Stimulated activated CD4-positive, alpha-beta T cell treated with anti-CD3 and anti-CD28 coated beads, Interleukin-1b, Interleukin-23, amount 100 ng/mL, for 48 hours (primary cell): Measurements from ENCODE around the gene GMCL2.

ENCODE experiments used
- DNase-seq: peaks from one replicate; pipeline ENCODE4 v3.0.0-alpha.2; 2020

GMCL2 gene

DNA sequence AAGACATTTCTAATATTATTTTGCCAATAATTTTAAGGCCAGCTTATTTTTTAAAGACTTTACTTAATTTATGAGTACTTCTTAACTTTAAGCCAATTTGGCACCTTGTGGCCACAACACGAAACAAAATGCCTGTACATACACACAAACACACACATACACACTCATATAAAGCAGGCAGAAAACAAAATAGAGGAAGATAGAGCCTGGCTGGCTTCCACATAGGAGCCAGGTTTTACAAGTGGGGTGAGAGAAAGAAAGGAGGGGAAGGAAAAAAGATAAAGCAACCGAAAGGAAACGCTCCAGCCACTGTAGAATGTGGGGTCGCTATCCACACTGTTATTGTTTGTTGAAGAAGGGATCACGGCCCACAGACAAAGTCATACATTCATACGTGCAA lies 10.4 kb downstream of the GMCL2 start:
- DNase-seq, result no peak

DNA sequence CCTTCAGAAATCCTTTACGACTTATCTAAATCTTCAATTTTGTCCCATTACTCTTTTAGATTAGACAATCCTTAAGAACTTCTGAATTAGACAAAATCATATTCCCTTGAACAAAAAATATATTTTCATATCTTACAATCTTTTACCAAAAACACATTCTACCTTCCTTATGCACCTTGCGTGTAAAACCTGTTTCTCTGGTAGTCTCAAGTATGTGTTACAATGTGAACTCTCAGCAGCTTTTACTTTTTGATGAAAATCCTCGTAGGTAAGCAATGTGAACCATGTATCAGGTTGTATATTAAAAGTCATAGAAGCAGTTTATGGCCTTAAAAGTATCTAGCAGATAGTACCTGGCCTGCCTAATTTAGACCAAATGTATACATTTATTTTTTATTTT lies 12.7 kb downstream of the GMCL2 start:
- DNase-seq, result no peak

DNA sequence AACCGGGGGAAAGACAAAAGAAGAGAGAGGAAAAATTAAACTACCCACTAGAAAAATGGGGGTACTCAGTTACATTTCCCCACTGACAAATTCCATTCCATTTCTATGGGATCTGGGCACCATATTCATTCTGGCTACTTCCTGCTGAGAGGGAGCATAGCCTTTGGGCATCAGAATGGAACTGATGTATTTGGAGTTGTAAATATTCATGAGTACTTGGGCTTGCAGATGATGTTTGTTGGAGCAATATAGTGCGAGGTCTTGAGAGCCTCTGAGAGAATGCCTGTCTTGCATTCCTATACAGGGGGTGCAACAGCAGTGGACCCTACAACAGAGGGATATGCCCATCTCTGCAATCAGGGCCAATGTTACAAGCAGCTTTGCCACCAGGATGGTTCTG lies 16.7 kb downstream of the GMCL2 start:
- DNase-seq, result no peak

DNA sequence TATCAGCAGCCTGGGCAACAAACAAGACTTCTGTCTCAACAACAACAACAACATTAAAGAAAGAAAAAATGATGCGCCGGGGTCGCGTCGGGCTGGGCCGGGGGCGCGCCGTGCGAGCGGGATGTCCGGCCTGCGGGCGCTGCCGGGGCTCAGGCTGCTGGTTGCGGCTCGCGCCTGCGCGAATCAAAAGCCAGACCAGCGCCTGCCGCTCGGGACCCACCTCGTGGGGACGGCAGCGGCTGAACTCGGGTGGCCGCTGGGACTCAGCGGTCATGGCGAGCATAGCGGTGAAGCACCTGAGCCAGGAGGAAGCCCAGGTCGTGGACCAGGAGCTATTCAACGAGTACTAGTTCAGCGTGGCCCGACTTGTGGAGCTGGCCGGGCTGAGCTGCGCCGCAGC lies 21.6 kb downstream of the GMCL2 start:
- DNase-seq, result no peak

DNA sequence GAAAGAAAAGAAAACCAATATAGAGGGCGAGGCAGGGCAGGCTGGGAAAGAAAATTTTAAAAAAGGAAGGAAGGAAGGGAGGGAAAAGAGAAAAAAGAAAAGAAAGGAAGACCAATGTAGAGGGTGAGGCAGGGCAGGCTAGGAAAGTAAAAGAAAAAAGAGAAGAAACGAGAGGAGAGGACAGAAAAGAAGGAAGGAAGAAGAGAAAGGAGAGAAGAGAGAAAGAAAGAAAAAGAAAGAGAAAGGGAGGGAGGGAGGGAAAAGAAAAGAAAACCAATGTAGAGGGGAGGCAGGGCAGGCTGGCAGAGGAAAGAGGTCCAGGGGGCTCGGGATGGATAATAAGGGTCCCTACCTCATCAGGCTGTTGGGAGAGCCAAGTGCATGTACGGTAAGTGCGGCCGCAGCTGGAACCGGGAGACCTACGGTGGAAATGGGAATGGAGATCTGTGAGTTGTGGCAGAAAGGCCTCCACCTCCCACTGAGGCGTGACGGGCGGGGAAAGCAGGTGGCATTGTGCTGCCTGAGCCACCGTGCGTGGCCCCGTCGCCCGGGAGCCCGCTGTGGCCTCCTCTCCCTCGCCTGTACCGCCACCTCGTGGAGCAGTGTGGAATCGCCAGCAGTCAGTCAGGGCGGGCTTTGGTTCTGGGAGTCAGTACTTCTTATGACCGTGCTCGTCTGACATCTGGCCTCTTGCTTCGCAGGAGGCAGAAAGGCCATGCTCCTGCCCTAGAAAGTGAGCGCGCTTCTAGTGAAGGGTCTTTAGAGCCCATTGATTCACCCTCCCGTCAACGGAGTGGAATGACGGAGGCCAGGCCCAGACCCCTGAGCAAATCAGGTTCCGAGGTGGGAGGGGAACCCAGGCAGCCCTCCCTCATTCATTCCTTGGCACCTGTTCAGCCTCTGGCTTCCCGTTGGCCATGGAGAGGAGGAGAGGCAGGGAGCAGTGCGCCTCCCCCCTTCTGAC lies 23.1 kb downstream of the GMCL2 start:
- peak; percentile 91 for DNase-seq

DNA sequence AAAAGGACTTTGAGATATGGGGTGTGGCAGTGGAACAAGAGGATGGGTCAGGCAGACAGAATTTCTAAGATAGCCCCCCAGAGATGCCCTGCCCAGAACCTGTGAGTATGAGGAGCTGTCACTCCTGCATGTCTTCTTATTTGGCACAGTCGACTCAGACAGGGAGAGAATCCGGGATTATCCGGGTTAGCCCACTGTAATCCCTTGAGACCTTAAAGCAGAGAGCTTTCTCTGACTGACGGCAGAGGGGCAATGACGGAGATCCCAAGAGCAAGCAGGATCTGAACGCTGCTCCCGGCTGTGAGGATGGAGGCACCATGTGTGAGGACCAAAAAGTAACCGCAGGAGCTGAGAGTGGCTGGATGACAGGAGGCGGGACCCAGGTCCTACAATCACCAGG lies 24.7 kb downstream of the GMCL2 start:
- no peak for DNase-seq

DNA sequence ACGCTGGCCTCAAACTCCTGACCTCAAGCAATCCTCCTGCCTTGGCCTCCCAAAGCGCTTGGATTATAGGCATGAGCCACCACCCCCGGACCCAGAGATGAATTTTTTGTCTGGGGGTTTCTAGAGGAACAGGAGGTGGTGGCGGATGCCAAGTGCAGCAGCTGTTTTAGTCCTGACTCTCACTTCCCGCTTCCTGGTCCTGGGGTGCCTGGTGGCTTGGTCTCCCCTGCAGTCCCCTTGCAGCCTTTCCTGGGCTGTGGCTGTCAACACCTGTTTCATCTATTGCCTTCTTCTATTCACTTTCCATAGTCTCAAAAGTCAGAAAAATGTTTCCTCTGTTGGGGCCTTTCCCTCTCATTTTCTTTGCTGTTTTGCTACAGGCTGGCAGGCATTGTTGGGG lies 27.0 kb downstream of the GMCL2 start:
- no peak for DNase-seq

DNA sequence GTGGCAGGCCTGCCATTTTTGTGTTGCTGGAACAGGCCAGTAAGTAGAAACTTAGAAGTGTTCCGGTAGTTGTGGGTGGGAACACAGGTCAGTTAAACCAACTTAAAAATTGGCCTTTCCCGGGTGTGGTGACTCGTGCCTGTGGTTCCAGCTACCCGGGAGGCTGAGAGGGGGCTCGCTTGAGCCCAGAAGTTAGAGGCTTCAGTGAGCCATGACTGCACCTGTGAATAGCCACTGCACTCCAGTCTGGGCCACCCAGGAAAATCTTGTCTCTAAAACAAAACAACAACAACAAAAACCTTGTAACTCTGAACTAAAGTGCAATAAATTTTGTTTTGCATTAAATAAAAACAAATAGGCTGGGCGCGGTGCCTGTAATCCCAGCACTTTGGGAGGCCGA lies 32.1 kb downstream of the GMCL2 start:
- no peak for DNase-seq

DNA sequence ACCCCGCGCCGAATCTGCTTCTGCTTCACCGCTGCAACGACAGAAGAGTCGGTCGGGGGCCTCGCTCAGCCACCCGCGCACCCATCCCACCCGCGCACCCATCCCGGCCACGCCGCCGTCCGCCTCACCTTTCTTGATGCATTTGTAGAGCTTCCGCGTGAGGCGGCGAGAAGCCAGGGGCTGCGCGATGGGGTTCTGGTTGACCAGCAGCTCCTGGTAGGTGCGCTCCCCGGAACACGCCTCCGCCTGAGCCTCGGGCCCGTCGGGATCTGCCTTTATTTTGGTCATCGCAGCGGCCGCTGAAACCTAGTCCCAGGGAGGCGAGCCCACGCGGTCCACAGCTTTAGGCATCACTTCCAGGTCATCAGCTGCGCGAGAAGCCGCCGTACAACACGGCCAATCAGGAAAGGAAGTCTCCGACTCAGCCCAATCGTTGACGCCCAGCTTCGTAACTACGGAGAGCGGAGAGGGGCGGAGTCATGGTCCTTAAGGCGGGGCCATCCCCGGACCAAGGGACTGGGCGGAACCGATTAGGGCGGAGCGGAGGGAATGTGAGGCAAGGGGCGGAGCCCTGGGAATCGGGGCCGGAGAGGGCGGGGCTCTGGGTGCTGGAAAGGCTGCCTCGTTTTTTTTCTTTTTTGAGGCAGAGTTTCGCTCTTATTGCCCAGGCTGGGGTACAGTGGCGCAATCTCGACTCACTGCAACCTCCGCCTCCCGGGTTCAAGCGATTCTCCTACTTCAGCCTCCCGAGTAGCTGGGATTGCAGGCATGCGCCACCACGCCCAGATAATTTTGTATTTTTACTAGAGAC lies 33.4 kb downstream of the GMCL2 start, which contains the start of gene NHP2:
TSS of gene NHP2 (minus strand) at position 356 of the 811 bp plus-strand sequence. CDS start at position 288, 68 bp downstream.
- DNase-seq, result peak; percentile 99

DNA sequence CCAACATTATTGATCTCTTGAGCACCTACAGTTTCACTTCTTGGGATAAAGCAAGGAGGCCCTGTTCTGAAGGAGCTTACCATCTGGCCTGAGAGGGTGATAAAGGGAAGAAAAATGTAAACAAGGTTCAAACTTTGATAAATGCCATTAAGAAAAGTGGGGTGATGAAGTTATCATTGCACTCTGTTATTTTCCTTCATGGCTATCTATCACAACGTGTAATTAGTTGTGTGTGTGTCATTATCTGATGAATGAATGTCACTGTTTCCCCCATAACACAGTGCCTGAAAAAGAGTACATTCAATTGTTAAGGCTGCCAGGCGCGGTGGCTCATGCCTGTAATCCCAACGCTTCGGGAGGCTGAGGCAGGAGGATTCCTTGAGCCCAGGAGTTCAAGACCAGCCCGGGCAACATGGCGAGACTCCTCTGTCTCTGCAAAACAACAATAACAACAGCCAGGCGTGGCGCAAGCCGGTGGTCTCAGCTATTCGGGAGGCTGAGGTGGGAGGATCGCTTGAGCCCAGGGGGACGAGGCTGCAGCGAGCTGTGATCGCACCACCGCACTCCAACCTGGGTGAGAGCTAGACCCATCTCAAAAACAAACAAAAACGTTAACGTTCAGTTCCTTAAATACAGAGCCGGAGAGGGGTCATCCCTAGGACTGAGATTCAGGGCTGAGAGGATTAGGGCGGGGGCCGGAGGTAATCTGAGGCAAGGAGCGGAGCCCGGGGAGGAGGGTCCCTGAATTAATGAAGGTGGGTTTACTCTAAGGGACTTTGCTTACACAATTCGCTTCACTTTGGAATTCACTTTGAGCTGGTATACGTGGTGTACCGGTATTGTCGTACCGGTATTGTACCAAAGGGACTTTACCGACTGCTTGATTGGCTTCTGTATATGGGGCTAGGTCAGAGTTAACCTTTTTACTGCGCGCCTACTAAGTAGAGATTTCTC lies 34.4 kb downstream of the GMCL2 start:
- no peak for DNase-seq

DNA sequence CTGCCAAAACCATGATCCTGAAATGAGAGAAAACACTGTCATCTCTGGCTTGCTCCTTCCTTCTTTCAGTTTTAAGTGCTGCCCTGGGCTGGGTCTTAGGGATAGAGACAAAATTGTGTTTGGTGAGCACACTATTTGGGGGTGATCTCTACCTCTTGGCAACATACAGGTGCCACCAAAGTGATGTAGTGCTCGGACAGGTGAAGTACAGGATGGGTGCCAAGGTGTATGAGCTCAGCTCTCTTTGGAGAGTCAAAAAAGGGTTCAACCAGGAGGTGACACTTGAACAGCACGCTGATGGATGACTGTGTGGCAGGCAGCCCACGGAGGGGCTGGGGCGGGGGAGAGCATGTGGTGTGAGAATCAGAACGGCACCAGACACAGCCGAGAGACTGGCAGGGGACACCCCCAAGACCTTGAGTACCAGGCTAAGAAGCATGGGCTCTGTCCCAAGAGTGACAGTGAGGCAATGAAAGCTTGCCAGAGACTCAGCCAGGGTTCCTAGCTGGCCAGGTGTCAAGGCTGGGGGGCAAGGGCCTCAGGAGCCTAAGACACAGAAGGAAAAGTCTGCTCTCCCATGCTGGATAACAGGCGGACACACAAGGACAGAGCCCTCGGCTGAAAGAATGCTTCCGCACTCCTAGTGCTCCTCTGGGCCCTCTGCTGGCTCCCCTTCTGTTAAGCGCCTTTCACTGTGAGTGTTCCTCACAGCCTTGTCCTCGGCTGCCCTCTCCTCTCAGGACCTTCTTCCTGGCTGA lies 36.0 kb downstream of the GMCL2 start:
- DNase-seq, result no peak

DNA sequence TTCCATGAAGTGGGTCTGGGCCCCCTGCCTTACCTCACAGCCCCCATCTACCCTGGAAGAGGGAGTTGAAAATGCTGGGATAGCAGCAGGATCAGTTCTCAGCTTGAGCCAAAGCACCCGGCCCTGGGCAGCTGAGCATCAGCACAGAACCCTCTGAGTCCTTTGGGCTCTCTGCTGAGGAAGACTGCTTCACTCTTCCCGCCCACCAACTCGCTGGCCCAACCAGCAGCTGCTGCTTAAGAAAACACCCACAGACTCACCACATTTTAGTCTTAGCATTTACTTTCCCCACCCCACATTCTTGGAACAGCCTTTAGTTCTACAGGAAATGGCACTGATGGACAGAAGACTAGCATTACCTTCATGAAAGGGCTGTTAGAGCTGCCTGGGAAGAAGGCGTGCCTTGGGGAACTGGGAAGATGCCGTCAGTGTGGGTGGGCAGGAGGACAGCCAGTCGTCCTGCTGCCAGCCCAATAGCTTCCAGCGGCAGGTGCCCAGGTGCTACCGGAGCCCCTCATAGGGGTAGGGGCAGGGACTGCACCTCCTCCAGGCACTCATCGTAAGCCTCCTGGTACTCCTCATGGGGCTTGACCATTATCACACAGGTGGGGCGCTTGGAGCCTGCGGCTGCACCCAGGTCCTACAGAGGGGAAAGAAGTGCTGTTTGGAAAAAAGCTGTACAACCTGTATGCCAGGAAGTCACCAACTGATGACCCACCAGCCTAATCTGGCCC lies 37.8 kb downstream of the GMCL2 start:
- DNase-seq, result no peak

DNA sequence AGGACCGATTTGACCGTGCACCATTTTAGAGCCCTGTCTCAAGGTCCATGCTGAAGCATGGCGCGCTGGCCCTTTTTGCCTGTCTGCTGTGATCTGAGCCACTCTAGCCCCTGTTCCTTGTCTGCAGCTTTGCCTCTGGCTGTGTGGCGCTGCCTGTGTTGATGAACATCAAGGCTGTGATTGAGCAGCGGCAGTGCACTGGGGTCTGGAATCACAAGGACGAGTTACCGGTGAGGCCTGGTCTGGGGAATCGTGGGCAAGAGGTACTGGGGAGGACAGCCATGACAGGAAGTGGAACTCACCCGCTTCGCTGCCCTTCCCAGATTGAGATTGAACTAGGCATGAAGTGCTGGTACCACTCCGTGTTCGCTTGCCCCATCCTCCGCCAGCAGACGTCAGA lies 39.8 kb downstream of the GMCL2 start:
- DNase-seq, result no peak

DNA sequence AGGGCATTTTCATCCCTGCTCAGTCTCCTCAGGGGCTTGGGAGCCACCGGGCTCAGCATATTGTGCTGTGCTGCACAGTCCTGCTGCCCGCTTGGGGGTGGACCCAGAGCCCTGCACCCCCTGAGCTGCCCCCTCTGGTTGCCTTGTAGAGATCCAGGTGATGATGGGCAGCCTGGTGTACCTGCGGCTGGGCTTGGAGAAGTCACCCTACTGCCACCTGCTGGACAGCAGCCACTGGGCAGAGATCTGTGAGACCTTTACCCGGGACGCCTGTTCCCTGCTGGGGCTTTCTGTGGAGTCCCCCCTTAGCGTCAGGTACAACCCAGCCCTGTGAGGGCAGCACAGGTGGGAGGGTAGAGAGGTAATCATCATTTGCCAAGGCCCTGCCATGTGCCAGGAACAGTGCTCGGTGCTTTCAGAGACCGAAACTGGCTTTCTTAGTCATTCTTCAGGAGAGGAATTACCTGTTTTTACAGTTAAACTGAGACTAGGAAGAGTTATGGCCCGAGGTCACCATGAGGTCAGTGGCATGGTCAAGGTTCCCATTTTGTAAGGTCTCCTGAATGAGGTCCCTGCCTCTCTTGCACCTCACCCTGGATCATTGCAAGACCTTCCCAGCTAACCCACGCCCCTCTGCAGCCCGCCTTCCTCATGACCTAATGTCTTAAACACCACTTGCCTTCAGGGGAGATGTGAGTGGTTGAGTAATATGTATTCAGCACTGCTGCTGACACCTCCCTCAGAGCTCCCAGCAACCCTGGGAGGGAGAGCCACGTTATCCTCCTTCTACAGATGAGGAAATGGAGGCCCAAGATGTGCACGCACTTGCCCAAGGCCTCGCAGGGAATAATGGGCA lies 41.0 kb downstream of the GMCL2 start:
- peak; percentile 65 for DNase-seq

DNA sequence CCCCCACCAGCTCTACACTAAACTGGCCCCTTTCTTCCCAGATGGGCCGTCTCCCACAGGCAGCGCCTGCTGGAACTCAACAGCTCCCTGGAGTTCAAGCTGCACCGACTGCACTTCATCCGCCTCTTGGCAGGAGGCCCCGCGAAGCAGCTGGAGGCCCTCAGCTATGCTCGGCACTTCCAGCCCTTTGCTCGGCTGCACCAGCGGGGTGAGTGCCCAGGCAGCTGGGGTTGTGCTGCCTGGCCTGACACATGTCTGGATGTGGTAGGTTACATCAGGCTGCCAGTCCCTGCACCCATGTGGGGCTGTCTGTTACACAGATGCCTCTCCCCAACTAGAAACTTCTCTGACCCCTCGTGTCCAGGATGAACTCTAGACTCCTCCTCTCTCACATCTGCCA lies 43.3 kb downstream of the GMCL2 start:
- DNase-seq, result no peak

DNA sequence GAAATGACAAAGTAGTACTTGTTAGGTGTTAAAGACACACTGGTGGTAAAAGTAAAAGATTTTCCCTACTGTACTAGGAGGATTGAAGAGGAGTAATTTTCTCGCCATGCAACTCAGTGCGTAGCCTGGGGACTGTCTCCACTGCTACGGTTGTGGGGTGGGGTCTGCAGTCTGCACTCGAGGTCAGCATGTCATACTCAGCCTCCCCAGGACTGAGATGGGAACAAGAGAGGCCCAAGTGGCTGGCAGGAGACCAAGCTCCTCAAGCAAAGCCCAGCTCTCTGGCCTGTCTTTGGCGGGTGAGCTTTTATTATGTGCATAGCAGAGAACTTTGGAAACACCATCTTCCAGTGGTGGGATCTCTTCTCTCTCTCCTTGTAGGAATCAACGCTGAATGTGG lies 43.9 kb downstream of the GMCL2 start:
- DNase-seq, result no peak

DNA sequence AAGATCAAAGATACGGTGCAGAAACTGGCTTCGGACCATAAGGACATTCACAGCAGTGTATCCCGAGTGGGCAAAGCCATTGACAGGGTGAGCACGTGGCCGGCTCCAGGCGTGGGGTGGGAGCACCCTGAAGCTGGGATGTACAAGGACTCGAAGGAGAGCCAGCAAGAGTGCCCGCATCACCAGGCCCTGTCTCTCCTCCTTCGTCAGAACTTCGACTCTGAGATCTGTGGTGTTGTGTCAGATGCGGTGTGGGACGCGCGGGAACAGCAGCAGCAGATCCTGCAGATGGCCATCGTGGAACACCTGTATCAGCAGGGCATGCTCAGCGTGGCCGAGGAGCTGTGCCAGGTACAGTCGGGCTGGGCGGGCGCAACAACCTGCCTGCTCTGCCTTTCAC lies 44.5 kb downstream of the GMCL2 start:
- DNase-seq, result no peak

DNA sequence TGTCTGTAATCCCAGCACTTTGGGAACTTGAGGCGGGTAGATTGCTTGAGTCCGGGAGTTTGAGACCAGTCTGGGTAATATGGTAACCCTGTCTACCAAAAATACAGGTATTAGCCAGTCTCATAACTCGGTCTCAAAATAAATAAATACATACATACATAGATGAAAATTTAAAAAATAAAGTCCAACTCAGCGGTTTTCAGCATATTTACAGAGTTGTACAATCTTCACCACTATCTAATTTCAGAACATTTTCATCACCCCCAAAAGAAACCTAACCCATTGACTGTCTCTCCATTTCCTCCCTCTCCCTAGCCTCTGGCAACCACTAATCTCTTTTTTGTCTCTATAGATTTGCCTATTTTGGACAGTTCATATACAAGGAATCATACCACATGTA lies 45.6 kb downstream of the GMCL2 start:
- no peak for DNase-seq

DNA sequence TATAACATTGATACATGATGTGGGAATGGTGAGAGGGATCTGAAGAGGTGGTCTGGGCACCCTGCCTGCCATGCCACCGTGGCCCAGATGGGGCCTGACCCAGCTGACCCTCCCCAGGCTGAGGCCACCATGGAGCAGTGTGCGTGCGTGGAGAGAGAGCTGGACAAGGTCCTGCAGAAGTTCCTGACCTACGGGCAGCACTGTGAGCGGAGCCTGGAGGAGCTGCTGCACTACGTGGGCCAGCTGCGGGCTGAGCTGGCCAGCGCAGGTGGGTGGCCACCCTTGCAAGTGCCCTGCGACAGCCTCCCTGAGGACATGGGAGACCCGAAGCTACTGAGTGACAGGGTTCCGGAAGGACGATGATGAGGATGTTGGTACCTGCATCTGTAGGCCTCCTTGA lies 49.2 kb downstream of the GMCL2 start:
- DNase-seq, result no peak

DNA sequence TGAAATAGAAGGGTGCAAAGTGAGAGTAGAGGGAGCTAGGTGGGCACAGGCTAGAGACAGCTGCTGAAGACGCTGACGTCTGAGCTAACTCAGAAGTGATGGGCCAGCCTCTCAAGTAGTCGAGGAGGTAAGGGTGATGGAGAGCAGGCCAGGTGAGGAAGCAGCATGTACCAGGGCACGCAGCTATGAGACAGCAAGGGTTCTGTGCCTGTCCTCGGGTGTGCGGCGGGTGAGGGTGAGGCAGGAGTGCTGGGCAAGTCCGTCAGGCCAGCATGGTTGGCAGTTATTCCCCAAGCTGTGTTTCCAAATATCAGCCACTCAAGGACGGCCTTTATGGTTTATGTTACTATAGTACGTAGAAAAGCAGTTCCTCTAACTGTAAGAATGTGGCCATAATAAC lies 50.2 kb downstream of the GMCL2 start:
- DNase-seq, result no peak
